ENCODE measurements around the gene STXBP1.
"Not testable (repeated sequence)": the region's sequence is repeated elsewhere in the genome, so short reads cannot be mapped to it uniquely, and the experiment has no call there.

The STXBP1 gene

GRCh38 chr9:127606043-127606442, 6.0 kb upstream of the STXBP1 start:
- in situ Hi-C loops (cut with MboI; ENCODE audit: low pct_unique_long_range_greater_than_20kb, low sequenced_read_pairs), result no loop called here
- DNase-seq, result no peak

- no peak for DNase-seq
- in situ Hi-C loops (cut with MboI; ENCODE audit: low pct_unique_long_range_greater_than_20kb, low sequenced_read_pairs), result no loop called here
These were observed 3.7 kb upstream of the STXBP1 start for GRCh38 chr9:127608104-127608966.

GRCh38 chr9:127611603-127611898, 526 bp upstream of the STXBP1 start:
- DNase-seq, result no peak
- in situ Hi-C loops (cut with MboI; ENCODE audit: low pct_unique_long_range_greater_than_20kb, low sequenced_read_pairs), result no loop called here

GRCh38 chr9:127612939-127613582, 984 bp downstream of the STXBP1 start:
- DNase-seq, result peak; percentile 28
- in situ Hi-C loops (cut with MboI; ENCODE audit: low pct_unique_long_range_greater_than_20kb, low sequenced_read_pairs), result no loop called here

GRCh38 chr9:127613583-127613954, 1.5 kb downstream of the STXBP1 start:
- no peak for DNase-seq
- in situ Hi-C loops (cut with MboI; ENCODE audit: low pct_unique_long_range_greater_than_20kb, low sequenced_read_pairs), result no loop called here

- in situ Hi-C loops (cut with MboI; ENCODE audit: low pct_unique_long_range_greater_than_20kb, low sequenced_read_pairs), result no loop called here
- no peak for DNase-seq
These were observed 2.9 kb downstream of the STXBP1 start for GRCh38 chr9:127614961-127615360.

- in situ Hi-C loops (cut with MboI; ENCODE audit: low pct_unique_long_range_greater_than_20kb, low sequenced_read_pairs), result not testable (repeated sequence)
These were observed 9.4 kb downstream of the STXBP1 start for GRCh38 chr9:127621339-127621970.

GRCh38 chr9:127626752-127627493, 14.8 kb downstream of the STXBP1 start:
- no peak for DNase-seq
- in situ Hi-C loops (cut with MboI; ENCODE audit: low pct_unique_long_range_greater_than_20kb, low sequenced_read_pairs), result no loop called here

More at GRCh38 chr9:127621339-127621970, 9.4 kb downstream of the STXBP1 start:
- not testable (repeated sequence) for DNase-seq

GRCh38 chr9:127627494-127627855, 15.4 kb downstream of the STXBP1 start:
- in situ Hi-C loops (cut with MboI; ENCODE audit: low pct_unique_long_range_greater_than_20kb, low sequenced_read_pairs), result no loop called here
- DNase-seq, result no peak

- no peak for DNase-seq
- in situ Hi-C loops (cut with MboI; ENCODE audit: low pct_unique_long_range_greater_than_20kb, low sequenced_read_pairs), result no loop called here
These were observed 16.8 kb downstream of the STXBP1 start for GRCh38 chr9:127628758-127629467.

- no peak for DNase-seq
- in situ Hi-C loops (cut with MboI; ENCODE audit: low pct_unique_long_range_greater_than_20kb, low sequenced_read_pairs), result no loop called here
These were observed 17.5 kb downstream of the STXBP1 start for GRCh38 chr9:127629468-127630081.

GRCh38 chr9:127633216-127633862, 21.3 kb downstream of the STXBP1 start:
- DNase-seq, result no peak
- in situ Hi-C loops (cut with MboI; ENCODE audit: low pct_unique_long_range_greater_than_20kb, low sequenced_read_pairs), result no loop called here

- no peak for DNase-seq
- in situ Hi-C loops (cut with MboI; ENCODE audit: low pct_unique_long_range_greater_than_20kb, low sequenced_read_pairs), result no loop called here
These were observed 21.9 kb downstream of the STXBP1 start for GRCh38 chr9:127634021-127634420.

- DNase-seq, result no peak
- in situ Hi-C loops (cut with MboI; ENCODE audit: low pct_unique_long_range_greater_than_20kb, low sequenced_read_pairs), result no loop called here
These were observed 22.6 kb downstream of the STXBP1 start for GRCh38 chr9:127634698-127635097.

GRCh38 chr9:127635201-127635735, 23.2 kb downstream of the STXBP1 start:
- in situ Hi-C loops (cut with MboI; ENCODE audit: low pct_unique_long_range_greater_than_20kb, low sequenced_read_pairs), result no loop called here
- DNase-seq, result no peak

GRCh38 chr9:127637322-127637847, 25.3 kb downstream of the STXBP1 start:
- in situ Hi-C loops (cut with MboI; ENCODE audit: low pct_unique_long_range_greater_than_20kb, low sequenced_read_pairs), result no loop called here
- DNase-seq, result no peak

GRCh38 chr9:127640908-127641545, 28.9 kb downstream of the STXBP1 start:
- no peak for DNase-seq
- in situ Hi-C loops (cut with MboI; ENCODE audit: low pct_unique_long_range_greater_than_20kb, low sequenced_read_pairs), result no loop called here
